B cell (primary cell): Measurements from ENCODE around the gene TOMM7. TPM values are rescaled to one million over a fixed set of nuclear protein-coding genes. Genes with fewer than 3 reads are reported as not detected.

Experiments
- ATAC-seq: fragments of 200-7000 bp; cut with Tn5 transposase; one replicate; pipeline ENCODE4 v1.10.0; 2021; ENCODE audit warnings: low read depth, mild to moderate bottlenecking, moderate number of reproducible peaks, moderate library complexity
- CTCF ChIA-PET: fragments of 350-600 bp; sonication (Branson Sonifier 250); formaldehyde crosslinking; loops from one replicate; lab custom pipeline; 2021; ENCODE audit warnings: antibody characterized with exemption, inconsistent platforms; lab: Charles Lee
- POLR2A ChIA-PET: fragments of 350-600 bp; sonication (Branson Sonifier 250); formaldehyde crosslinking; loops from one replicate; lab custom pipeline; 2021; ENCODE audit warnings: antibody characterized with exemption; lab: Charles Lee
- DNase-seq: peaks from one replicate; pipeline ENCODE4 v3.0.0; 2013
- H2AFZ ChIP-seq: 2 replicates; pipeline ENCODE4 v1.6.1; 2012; ENCODE audit warnings: mild to moderate bottlenecking, low read depth, low read length; ENCODE audit not compliant: insufficient read depth, poor library complexity, severe bottlenecking
- H3K27ac ChIP-seq, 2 donors: 1 replicate in 1 of 2; 2 replicates in 1 of 2; pipeline ENCODE4 v1.5.1; 2012 to 2013; ENCODE audit warnings: low read length in 2 of 2, mild to moderate bottlenecking in 2 of 2, moderate library complexity in 1 of 2
- H3K27me3 ChIP-seq, 4 experiments: fragments of 200-600 bp in 1 of 4; sonication (generic) in 1 of 4; replicated peaks in 1 of 4; 1 replicate in 2 of 4; 2 replicates in 2 of 4; pipeline versions ENCODE4 v1.6.1 to v1.7.0; 2013 to 2016; ENCODE audit warnings: low read length in 3 of 4, mild to moderate bottlenecking in 2 of 4, mixed read lengths in 1 of 4, moderate library complexity in 1 of 4; ENCODE audit not compliant: insufficient read depth in 4 of 4, control insufficient read depth in 3 of 4; ENCODE audit errors: control extremely low read depth in 1 of 4
- H3K36me3 ChIP-seq, 2 experiments: replicated peaks in 1 of 2; 1 replicate in 1 of 2; 2 replicates in 1 of 2; pipeline versions ENCODE4 v1.6.1 to v1.7.1; 2013; ENCODE audit warnings: low read length in 1 of 2; ENCODE audit not compliant: insufficient read depth in 2 of 2, control insufficient read depth in 1 of 2; ENCODE audit errors: control extremely low read depth in 1 of 2, extremely low read depth in 1 of 2
- H3K4me1 ChIP-seq, 2 donors: fragments of 200-600 bp in 1 of 2; sonication (generic) in 1 of 2; 1 replicate in 1 of 2; 2 replicates in 1 of 2; pipeline versions ENCODE4 v1.5.1 to v1.6.1; 2013 to 2017; ENCODE audit warnings: low read length in 2 of 2; ENCODE audit not compliant: control insufficient read depth in 2 of 2, insufficient read depth in 2 of 2
- H3K4me2 ChIP-seq: replicated peaks from 2 replicates; pipeline ENCODE3; 2012; ENCODE audit warnings: mild to moderate bottlenecking, low read depth, low read length; ENCODE audit not compliant: poor library complexity, severe bottlenecking
- H3K4me3 ChIP-seq, 5 experiments: fragments of 200-600 bp in 1 of 5; sonication (generic) in 1 of 5; 1 replicate in 3 of 5; 2 replicates in 2 of 5; pipeline versions ENCODE4 v1.5.1 to v1.7.0; 2011 to 2016; ENCODE audit warnings: low read length in 4 of 5, mild to moderate bottlenecking in 4 of 5, low read depth in 2 of 5, control low read depth in 1 of 5, moderate library complexity in 1 of 5; ENCODE audit not compliant: insufficient read depth in 1 of 5; ENCODE audit errors: control extremely low read depth in 1 of 5, extremely low read depth in 1 of 5
- H3K79me2 ChIP-seq: fragments of 200-600 bp; sonication (generic); one replicate; pipeline ENCODE4 v1.6.0; 2016; ENCODE audit warnings: low read length; ENCODE audit not compliant: control insufficient read depth, insufficient read depth
- H3K9ac ChIP-seq: fragments of 200-600 bp; sonication (generic); 2 replicates; pipeline ENCODE4 v1.6.1; 2017; ENCODE audit warnings: mild to moderate bottlenecking, low read length, moderate library complexity
- H3K9me3 ChIP-seq, 3 donors: one replicate each; pipeline versions ENCODE4 v1.6.1 to v1.7.1; 2013; ENCODE audit warnings: low read length in 2 of 3; ENCODE audit not compliant: control insufficient read depth in 2 of 3, insufficient read depth in 1 of 3; ENCODE audit errors: control extremely low read depth in 1 of 3
- H4K20me1 ChIP-seq: 2 replicates; pipeline ENCODE4 v1.6.0; 2012; ENCODE audit warnings: mild to moderate bottlenecking, low read length; ENCODE audit not compliant: insufficient read depth, control insufficient read depth, poor library complexity, severe bottlenecking
- H3K27ac Mint-ChIP-seq: one replicate; pipeline ENCODE4 v1.8.0; 2021; ENCODE audit warnings: mixed read lengths
- H3K27me3 Mint-ChIP-seq: one replicate; pipeline ENCODE4 v1.8.0; 2021; ENCODE audit warnings: mixed read lengths
- H3K4me1 Mint-ChIP-seq: one replicate; pipeline ENCODE4 v1.8.0; 2021; ENCODE audit warnings: mixed read lengths
- H3K4me3 Mint-ChIP-seq: one replicate; pipeline ENCODE4 v1.8.0; 2021; ENCODE audit warnings: mixed read lengths
- H3K9me3 Mint-ChIP-seq: one replicate; pipeline ENCODE4 v1.8.0; 2022; ENCODE audit warnings: mixed read lengths; ENCODE audit not compliant: insufficient read depth
- CTCF ChIP-seq: fragments of 200-600 bp; IDR thresholded peaks from one replicate; pipeline ENCODE4 v1.8.0; 2022; ENCODE audit warnings: antibody characterized with exemption, mild to moderate bottlenecking
- EZH2 ChIP-seq: IDR thresholded peaks from 2 replicates; pipeline ENCODE4 v1.6.1; 2012; ENCODE audit warnings: borderline replicate concordance, low read depth, mild to moderate bottlenecking, moderate library complexity, low read length; ENCODE audit not compliant: insufficient read depth, poor library complexity, severe bottlenecking
- WGBS: methylation state at CpG from one replicate; pipeline ENCODE4 v1.1.5; 2013; ENCODE audit warnings: missing lambda C conversion rate; ENCODE audit not compliant: insufficient coverage; 5-methylcytosine and 5-hydroxymethylcytosine counted together
- intact Hi-C: fragments of 100-400 bp; cut with micrococcal nuclease; formaldehyde crosslinking; loops from one replicate; pipeline ENCODE4 v1.10.0; 2022
- polyA plus RNA-seq: library from polyadenylated mRNA; depleted of rRNA; stranded (reverse); fragments of >200 nt; gene quantifications from 2 replicates; pipeline ENCODE4 v1.2.3, GENCODE V29; 2012
- total RNA-seq, 2 donors: library from RNA; stranded (reverse); fragments of 120-200 nt in 1 of 2; gene quantifications; 1 replicate in 1 of 2; 2 replicates in 1 of 2; pipeline versions ENCODE4 v1.2.3 to v1.2.4, GENCODE V29; 2013 to 2022

Gene TOMM7
- total and polyA plus RNA-seq, 2 donors (not counting 1 experiment from before 2014, with no cell fraction given) = 276 to 437 TPM

- Histone ChIP-seq H4K20me1 (no peaks in the 10 kb centered on the region), H3K9me3 (no peaks in the 10 kb centered on the region), H3K27ac (no peak overlapping the region), H3K36me3 (no peaks in the 10 kb centered on the region), H3K27me3 (no peaks in the 10 kb centered on the region), H3K79me2 (no peaks in the 10 kb centered on the region), H3K4me2 (no peak overlapping the region), H3K4me3 (no peak overlapping the region), H2AFZ (no peak overlapping the region), H3K9ac (no peak overlapping the region), H3K4me1 (no peaks in the 10 kb centered on the region)
- H3K27ac Mint-ChIP-seq = no peak overlapping the region
- 100% methylated on average over 1 of the region's 3 CpGs for WGBS
- POLR2A ChIA-PET = no interaction called here
- ATAC-seq = no peak
- CTCF ChIA-PET = interaction anchor here (0.6 kb wide), 1 partner anchor 28 kb away, joined by 3 read pairs; no protein-coding TSS in a partner anchor
- intact Hi-C loops = no loop called here
- H3K4me3 Mint-ChIP-seq = no peak overlapping the region
- H3K9me3 Mint-ChIP-seq = no peaks in the 10 kb centered on the region
- no peaks in the 10 kb centered on the region for H3K4me1 Mint-ChIP-seq
- TF ChIP-seq EZH2 (no peak), CTCF (no peak)
- no peak for DNase-seq
- no peaks in the 10 kb centered on the region for H3K27me3 Mint-ChIP-seq
Measured at GRCh38 chr7:22832401-22832800, 9.8 kb upstream of the TOMM7 start.

DNA sequence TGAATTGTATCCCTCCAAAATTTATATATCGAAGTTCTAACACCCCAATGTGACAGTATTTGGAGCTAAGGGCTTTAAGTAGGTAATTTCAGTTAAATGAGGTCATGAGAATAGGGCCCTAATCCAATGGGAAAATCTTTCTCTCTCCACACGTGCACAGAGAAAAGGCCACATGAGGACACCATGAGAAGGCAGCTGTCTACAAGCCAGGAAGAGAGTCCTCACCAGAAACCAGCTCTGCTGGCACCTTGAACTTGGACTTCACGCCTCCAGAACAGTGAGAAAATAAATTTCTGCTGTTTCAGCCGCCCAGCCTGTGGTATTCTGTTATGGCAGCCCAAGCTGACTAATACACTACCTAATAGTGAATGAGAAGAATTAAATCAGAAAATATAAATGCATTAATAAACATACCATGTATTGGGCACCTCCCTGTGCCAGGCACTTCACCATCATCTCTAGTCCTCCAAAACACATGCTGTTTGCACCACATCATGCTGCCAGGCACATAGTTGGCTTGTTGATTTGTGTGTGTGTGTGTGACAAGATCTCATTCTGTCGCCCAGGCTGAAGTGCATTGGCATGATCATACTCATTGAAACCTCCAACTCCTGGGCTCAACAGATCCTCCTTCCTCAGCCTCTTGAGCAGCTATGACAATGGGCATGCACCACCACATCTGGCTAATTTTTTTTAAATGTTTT, 9.1 kb upstream of the TOMM7 start:
- WGBS = 100% methylated on average over 1 of the region's 5 CpGs
- ATAC-seq (no peak), DNase-seq (no peak)
- Histone ChIP-seq H3K9me3 (no peaks in the 10 kb centered on the region), H3K4me2 (no peak overlapping the region), H3K4me1 (no peaks in the 10 kb centered on the region), H3K27ac (no peak overlapping the region), H2AFZ (no peak overlapping the region), H4K20me1 (no peaks in the 10 kb centered on the region), H3K27me3 (no peaks in the 10 kb centered on the region), H3K36me3 (no peaks in the 10 kb centered on the region), H3K9ac (no peak overlapping the region), H3K79me2 (no peaks in the 10 kb centered on the region), H3K4me3 (no peak overlapping the region)
- no peak for TF ChIP-seq CTCF
- TF ChIP-seq EZH2 = no peak
- no peak overlapping the region for H3K27ac Mint-ChIP-seq
- ChIA-PET CTCF (no interaction called here), POLR2A (no interaction called here)
- no peak overlapping the region for H3K4me3 Mint-ChIP-seq
- no peaks in the 10 kb centered on the region for H3K4me1 Mint-ChIP-seq
- H3K27me3 Mint-ChIP-seq = no peaks in the 10 kb centered on the region
- intact Hi-C loops = no loop called here
- H3K9me3 Mint-ChIP-seq = no peaks in the 10 kb centered on the region
